GM12878 (cell line): ENCODE measurements around the gene VSTM5. TPM values are rescaled to one million over a fixed set of nuclear protein-coding genes. Genes with fewer than 3 reads are reported as not detected.

Source experiments
- ATAC-seq: fragments of 200-7000 bp; cut with Tn5 transposase; 3 replicates; pipeline ENCODE4 v1.9.1; 2020; ENCODE audit warnings: mild to moderate bottlenecking, moderate library complexity
- BruUV-seq: library from RNA; stranded (reverse); fragments of 400-500 nt; replicated peaks from 2 replicates; lab custom pipeline; 2021; lab: Mats Ljungman, UMichigan
- CTCF ChIA-PET: fragments of 300-600 bp; sonication (Branson Sonifier 250); formaldehyde crosslinking; extraction: SDS; loops from one replicate; lab custom pipeline; 2021; ENCODE audit warnings: inconsistent platforms; lab: Yijun Ruan, JAX
- POLR2A ChIA-PET: fragments of 350-600 bp; formaldehyde crosslinking; extraction: SDS; loops from one replicate; lab custom pipeline; 2021; ENCODE audit warnings: inconsistent platforms; lab: Charles Lee
- RAD21 ChIA-PET: fragments of 300-600 bp; sonication (Branson Sonifier 250); formaldehyde crosslinking; loops from one replicate; lab custom pipeline; 2023; ENCODE audit warnings: antibody characterized with exemption; ENCODE audit not compliant: unreplicated experiment; lab: Charles Lee
- SMC1A ChIA-PET: fragments of 300-600 bp; sonication (Branson Sonifier 250); formaldehyde crosslinking; loops from one replicate; lab custom pipeline; 2023; ENCODE audit not compliant: unreplicated experiment, uncharacterized antibody; lab: Charles Lee
- DNase-seq: peaks from one replicate; pipeline ENCODE4 v3.0.0-alpha.2; 2011; ENCODE audit warnings: low read depth, low spot score
- FAIRE-seq: peaks from 3 replicates; lab custom pipeline; 2011; peaks lifted over from hg19 to GRCh38; lab: Jason Lieb, UNC
- H2AFZ ChIP-seq: 2 replicates; pipeline ENCODE4 v1.6.0; 2011; ENCODE audit warnings: low read depth, low read length, control low read depth; ENCODE audit not compliant: control insufficient read depth
- H3K27ac ChIP-seq: 2 replicates; pipeline ENCODE4 v1.5.1; 2011; ENCODE audit warnings: control low read depth; ENCODE audit not compliant: control insufficient read depth, insufficient read depth
- H3K27me3 ChIP-seq, 2 experiments: replicated peaks in 1 of 2; 2 replicates each; pipeline versions ENCODE4 v1.6.0 to v1.6.1; 2011; ENCODE audit warnings: low read length in 1 of 2; ENCODE audit not compliant: control insufficient read depth in 2 of 2, insufficient read depth in 2 of 2
- H3K36me3 ChIP-seq, 2 experiments: 2 replicates each; pipeline ENCODE4 v1.5.1; 2011; ENCODE audit warnings: low read length in 1 of 2; ENCODE audit not compliant: control insufficient read depth in 2 of 2, insufficient read depth in 2 of 2
- H3K4me1 ChIP-seq: 2 replicates; pipeline ENCODE4 v1.6.1; 2011; ENCODE audit warnings: mild to moderate bottlenecking, low read length, moderate library complexity, mixed read lengths; ENCODE audit not compliant: control insufficient read depth, insufficient read depth
- H3K4me2 ChIP-seq: 2 replicates; pipeline ENCODE4 v1.6.0; 2011; ENCODE audit warnings: control low read depth; ENCODE audit not compliant: control insufficient read depth, insufficient read depth
- H3K4me3 ChIP-seq: fragments of 200-600 bp; sonication (generic); 2 replicates; pipeline ENCODE4 v1.5.1; 2016
- H3K79me2 ChIP-seq: 2 replicates; pipeline ENCODE4 v1.6.0; 2011; ENCODE audit warnings: low read length; ENCODE audit not compliant: control insufficient read depth, insufficient read depth
- H3K9ac ChIP-seq: 2 replicates; pipeline ENCODE4 v1.8.0; 2011; ENCODE audit warnings: low read length, control low read depth, mixed read lengths; ENCODE audit not compliant: control insufficient read depth, insufficient read depth
- H3K9me3 ChIP-seq: replicated peaks from 3 replicates; pipeline ENCODE4 v1.5.1; 2011; ENCODE audit warnings: mild to moderate bottlenecking, low read length; ENCODE audit not compliant: control insufficient read depth, insufficient read depth
- H4K20me1 ChIP-seq: 2 replicates; pipeline ENCODE4 v1.6.0; 2011; ENCODE audit not compliant: control insufficient read depth, insufficient read depth
- WGBS: methylation state at CpG from one replicate; pipeline ENCODE4 v1.1.6; 2016; ENCODE audit warnings: low lambda C conversion rate; ENCODE audit not compliant: insufficient replicate concordance, insufficient coverage; ENCODE audit errors: missing lambda C conversion rate; 5-methylcytosine and 5-hydroxymethylcytosine counted together
- in situ Hi-C: fragments of 300-500 bp; cut with MboI; formaldehyde crosslinking; loops from 9 replicates; pipeline ENCODE4 v1.14.3; 2018; ENCODE audit warnings: mixed read lengths
- intact Hi-C: fragments of 100-400 bp; cut with micrococcal nuclease; formaldehyde crosslinking; loops from one replicate; pipeline ENCODE4 v1.14.2; 2022; ENCODE audit not compliant: unreplicated experiment
- polyA plus RNA-seq, 11 experiments: library from polyadenylated mRNA; depleted of rRNA in 4 of 11; unstranded in 6 of 11; stranded (reverse) in 5 of 11; fragments of >200 nt; fragmentation: Nextera tagmentation in 4 of 11; fragmentation: Illumina TruSeq in 1 of 11; extraction: Ambion mirVana in 4 of 11; extraction: Trizol in 1 of 11; gene quantifications; 1 replicate in 1 of 11; 2 replicates in 10 of 11; pipeline versions ENCODE4 v1.2.1 to v1.2.3, GENCODE V29; 2011 to 2016; ENCODE audit warnings: inconsistent platforms in 2 of 11, missing spikeins in 2 of 11, low read depth in 1 of 11
- total RNA-seq, 4 experiments: library from RNA; depleted of rRNA in 3 of 4; stranded (reverse); fragments of >200 nt in 3 of 4; fragmentation: Illumina TruSeq in 1 of 4; extraction: Trizol in 1 of 4; gene quantifications; 2 replicates each; pipeline versions ENCODE4 v1.2.1 to v1.2.3, GENCODE V29; 2013 to 2021
- TF ChIP-seq, protein P1 (sequence below): fragments of 450-650 bp; IDR thresholded peaks from 2 replicates; pipeline ENCODE4 v1.6.1; 2017; ENCODE audit warnings: mild to moderate bottlenecking, moderate library complexity

Gene VSTM5
- total and polyA plus RNA-seq, 10 of the 15 experiments (the other 5 are each of a cell fraction or from before 2014, with no cell fraction given): not detected

DNA sequence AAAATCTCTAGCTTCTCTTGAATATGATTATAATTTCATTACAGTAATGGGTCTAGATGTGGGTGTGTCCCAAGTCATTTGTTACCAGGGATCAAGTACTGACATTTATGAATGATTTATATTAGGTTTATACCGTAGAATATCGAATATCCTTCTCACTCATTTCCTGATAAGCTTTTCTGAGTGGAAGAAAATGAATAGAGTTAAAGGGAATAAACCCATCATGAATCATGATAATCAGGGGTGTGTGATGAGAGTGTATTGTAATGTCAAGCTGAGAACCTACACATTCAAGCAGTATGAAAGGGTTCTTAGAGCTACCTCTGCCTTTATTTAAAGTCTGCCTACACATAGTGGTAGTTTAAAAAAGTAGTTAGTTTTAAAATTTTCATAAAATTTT is 49.1 kb downstream of the VSTM5 start:
- Histone ChIP-seq H3K9ac (no peak overlapping the region), H3K27ac (no peak overlapping the region), H3K79me2 (no peaks in the 10 kb centered on the region), H3K4me2 (no peak overlapping the region), H2AFZ (no peak overlapping the region), H3K27me3 (no peaks in the 10 kb centered on the region), H3K36me3 (peaks cover 9 to 47% of the 10 kb centered on the region in 2 experiments), H3K4me3 (no peak overlapping the region), H3K9me3 (no peaks in the 10 kb centered on the region), H4K20me1 (no peaks in the 10 kb centered on the region), H3K4me1 (no peaks in the 10 kb centered on the region)
- FAIRE-seq (no peak), DNase-seq (no peak), ATAC-seq (no peak)
- in situ Hi-C loops: no loop called here
- TF ChIP-seq, protein P1, sequence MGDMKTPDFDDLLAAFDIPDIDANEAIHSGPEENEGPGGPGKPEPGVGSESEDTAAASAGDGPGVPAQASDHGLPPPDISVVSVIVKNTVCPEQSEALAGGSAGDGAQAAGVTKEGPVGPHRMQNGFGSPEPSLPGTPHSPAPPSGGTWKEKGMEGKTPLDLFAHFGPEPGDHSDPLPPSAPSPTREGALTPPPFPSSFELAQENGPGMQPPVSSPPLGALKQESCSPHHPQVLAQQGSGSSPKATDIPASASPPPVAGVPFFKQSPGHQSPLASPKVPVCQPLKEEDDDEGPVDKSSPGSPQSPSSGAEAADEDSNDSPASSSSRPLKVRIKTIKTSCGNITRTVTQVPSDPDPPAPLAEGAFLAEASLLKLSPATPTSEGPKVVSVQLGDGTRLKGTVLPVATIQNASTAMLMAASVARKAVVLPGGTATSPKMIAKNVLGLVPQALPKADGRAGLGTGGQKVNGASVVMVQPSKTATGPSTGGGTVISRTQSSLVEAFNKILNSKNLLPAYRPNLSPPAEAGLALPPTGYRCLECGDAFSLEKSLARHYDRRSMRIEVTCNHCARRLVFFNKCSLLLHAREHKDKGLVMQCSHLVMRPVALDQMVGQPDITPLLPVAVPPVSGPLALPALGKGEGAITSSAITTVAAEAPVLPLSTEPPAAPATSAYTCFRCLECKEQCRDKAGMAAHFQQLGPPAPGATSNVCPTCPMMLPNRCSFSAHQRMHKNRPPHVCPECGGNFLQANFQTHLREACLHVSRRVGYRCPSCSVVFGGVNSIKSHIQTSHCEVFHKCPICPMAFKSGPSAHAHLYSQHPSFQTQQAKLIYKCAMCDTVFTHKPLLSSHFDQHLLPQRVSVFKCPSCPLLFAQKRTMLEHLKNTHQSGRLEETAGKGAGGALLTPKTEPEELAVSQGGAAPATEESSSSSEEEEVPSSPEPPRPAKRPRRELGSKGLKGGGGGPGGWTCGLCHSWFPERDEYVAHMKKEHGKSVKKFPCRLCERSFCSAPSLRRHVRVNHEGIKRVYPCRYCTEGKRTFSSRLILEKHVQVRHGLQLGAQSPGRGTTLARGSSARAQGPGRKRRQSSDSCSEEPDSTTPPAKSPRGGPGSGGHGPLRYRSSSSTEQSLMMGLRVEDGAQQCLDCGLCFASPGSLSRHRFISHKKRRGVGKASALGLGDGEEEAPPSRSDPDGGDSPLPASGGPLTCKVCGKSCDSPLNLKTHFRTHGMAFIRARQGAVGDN: no peak
- intact Hi-C loops: no loop called here
- WGBS: 100% methylated on average over 2 of the region's 2 CpGs
- POLR2A ChIA-PET: interaction anchor here (1.2 to 1.7 kb wide), 2 partner anchors 16 to 53 kb away, joined by 3 read pairs; no protein-coding TSS in a partner anchor
- SMC1A ChIA-PET: interaction anchor here (1.0 to 1.8 kb wide), 5 partner anchors 9 to 17 kb away, joined by 3 to 4 read pairs (median 3); partner anchors contain the start of gene MED17
- no TSS peak for BruUV-seq
- CTCF ChIA-PET: interaction anchor here (0.6 to 1.1 kb wide), 4 partner anchors 18 to 711 kb away, joined by 3 to 4 read pairs (median 3); partner anchors contain the start of genes C11orf97 and MED17
- RAD21 ChIA-PET: no interaction called here
